Heart left ventricle (tissue), 16 donors: ENCODE measurements around the gene F7. TPM values are rescaled to one million over a fixed set of nuclear protein-coding genes. Genes with fewer than 3 reads are reported as not detected.

Source experiments
- ATAC-seq, 4 donors: fragments of 200-7000 bp; cut with Tn5 transposase; one replicate each; pipeline ENCODE4 v1.9.1; 2020 to 2022; ENCODE audit warnings: moderate library complexity in 4 of 4, mild to moderate bottlenecking in 3 of 4, moderate number of reproducible peaks in 1 of 4
- DNase-seq, 5 donors: peaks; one replicate each; pipeline ENCODE4 v3.0.0-alpha.2; 2020
- H3K27ac ChIP-seq, 12 donors: fragments of 200-600 bp; sonication (generic) in 4 of 12; one replicate each; pipeline versions ENCODE4 v1.5.0 to v1.8.0; 2016 to 2022; ENCODE audit warnings: mild to moderate bottlenecking in 2 of 12
- H3K27me3 ChIP-seq, 9 donors: fragments of 200-600 bp; sonication (generic) in 2 of 9; one replicate each; pipeline versions ENCODE4 v1.5.1 to v1.8.0; 2016 to 2022; ENCODE audit warnings: mild to moderate bottlenecking in 3 of 9
- H3K36me3 ChIP-seq, 9 donors: fragments of 200-600 bp; sonication (generic) in 2 of 9; one replicate each; pipeline versions ENCODE4 v1.5.0 to v1.8.0; 2018 to 2022; ENCODE audit warnings: mild to moderate bottlenecking in 2 of 9
- H3K4me1 ChIP-seq, 12 donors: fragments of 200-600 bp; sonication (generic) in 4 of 12; one replicate each; pipeline versions ENCODE4 v1.5.0 to v1.8.0; 2016 to 2022; ENCODE audit warnings: mild to moderate bottlenecking in 3 of 12
- H3K4me3 ChIP-seq, 12 donors: fragments of 200-600 bp; sonication (generic) in 4 of 12; one replicate each; pipeline versions ENCODE4 v1.5.0 to v1.8.0; 2017 to 2022; ENCODE audit warnings: mild to moderate bottlenecking in 9 of 12, moderate library complexity in 4 of 12
- H3K9me3 ChIP-seq, 12 donors: fragments of 200-600 bp; sonication (generic) in 4 of 12; one replicate each; pipeline versions ENCODE4 v1.5.0 to v1.8.0; 2016 to 2022; ENCODE audit warnings: mild to moderate bottlenecking in 1 of 12
- POLR2A ChIP-seq, 2 donors: fragments of 450-650 bp; IDR thresholded peaks; one replicate each; pipeline ENCODE4 v1.6.1; 2017; ENCODE audit warnings: antibody characterized with exemption in 2 of 2, mild to moderate bottlenecking in 2 of 2, moderate library complexity in 2 of 2
- WGBS, 4 donors: extraction: QIAGEN DNeasy Blood & Tissue Kit in 2 of 4; methylation state at CpG; one replicate each; pipeline versions ENCODE4 v1.1.5 to v1.1.7; 2013 to 2018; 5-methylcytosine and 5-hydroxymethylcytosine counted together
- intact Hi-C, 10 donors: fragments of 100-400 bp; cut with DNase I; formaldehyde crosslinking; loops; one replicate each; pipeline versions ENCODE4 v1.11.1 to v1.14.2; 2022
- polyA plus RNA-seq, 2 donors: library from polyadenylated mRNA; stranded (reverse); fragments of 200-250 nt; gene quantifications; one replicate each; pipeline ENCODE4 v1.2.3, GENCODE V29; 2013
- total RNA-seq, 9 donors: library from RNA; depleted of rRNA in 2 of 9; stranded (reverse); fragments of >200 nt in 2 of 9; fragmentation: NEBNext Ultra II Directional in 3 of 9; extraction: Animal tissue kit (Norgen Biotek cat#: 25700) in 3 of 9; gene quantifications; one replicate each; pipeline versions ENCODE4 v1.1.0 to v1.2.4, GENCODE V29; 2016 to 2023
- TF ChIP-seq, protein P1 (sequence below), 12 donors: fragments of 200-600 bp; sonication (generic) in 4 of 12; IDR thresholded peaks; one replicate each; pipeline versions ENCODE4 v1.5.0 to v1.8.0; 2018 to 2022; ENCODE audit warnings: antibody characterized with exemption in 12 of 12, mild to moderate bottlenecking in 5 of 12
- donor health status: ischemic (EF 13 %, LVEDD 7.1; RV severe dilation, severe dysfunction).
- donor health status: healthy with polysubstance abuse.
- donor health status: DM: no; HTN: yes; CAD: no.
- donor health status: DM: no; HTN: no; CAD: no.
- donor health status: ischemic (EF 25% LVEDD 6.9; RV normal size, moderate dysfunction).
- donor health status: ischemic (EF 25% LVEDD 5.7; RV mildly dilated, moderate dysfunction).
- donor health status: healthy.
- donor health status: DM: yes; HTN: yes; CAD: no.
- donor health status: ischemic (EF 35%, LVEDD 5.7; RV mildly dilated, moderate dysfunction).
- donor health status: nonischemic (EF 11% LVEDD 7.7; RV severe dilation, severe dysfunction).
- donor health status: DM: yes; HTN: yes; CAD: no.
- donor health status: PGD.
- donor health status: ischemic (EF 29% LVEDD 5.4; RV normal size, mild dysfunction).
- donor health status: nonischemic (EF 23%, LVEDD 6.1; RV moderate dilation, normal function).

Gene F7
- total and polyA plus RNA-seq, 11 donors, result 0.01 to 0.41 (median 0.13) TPM; not detected in 7

DNA sequence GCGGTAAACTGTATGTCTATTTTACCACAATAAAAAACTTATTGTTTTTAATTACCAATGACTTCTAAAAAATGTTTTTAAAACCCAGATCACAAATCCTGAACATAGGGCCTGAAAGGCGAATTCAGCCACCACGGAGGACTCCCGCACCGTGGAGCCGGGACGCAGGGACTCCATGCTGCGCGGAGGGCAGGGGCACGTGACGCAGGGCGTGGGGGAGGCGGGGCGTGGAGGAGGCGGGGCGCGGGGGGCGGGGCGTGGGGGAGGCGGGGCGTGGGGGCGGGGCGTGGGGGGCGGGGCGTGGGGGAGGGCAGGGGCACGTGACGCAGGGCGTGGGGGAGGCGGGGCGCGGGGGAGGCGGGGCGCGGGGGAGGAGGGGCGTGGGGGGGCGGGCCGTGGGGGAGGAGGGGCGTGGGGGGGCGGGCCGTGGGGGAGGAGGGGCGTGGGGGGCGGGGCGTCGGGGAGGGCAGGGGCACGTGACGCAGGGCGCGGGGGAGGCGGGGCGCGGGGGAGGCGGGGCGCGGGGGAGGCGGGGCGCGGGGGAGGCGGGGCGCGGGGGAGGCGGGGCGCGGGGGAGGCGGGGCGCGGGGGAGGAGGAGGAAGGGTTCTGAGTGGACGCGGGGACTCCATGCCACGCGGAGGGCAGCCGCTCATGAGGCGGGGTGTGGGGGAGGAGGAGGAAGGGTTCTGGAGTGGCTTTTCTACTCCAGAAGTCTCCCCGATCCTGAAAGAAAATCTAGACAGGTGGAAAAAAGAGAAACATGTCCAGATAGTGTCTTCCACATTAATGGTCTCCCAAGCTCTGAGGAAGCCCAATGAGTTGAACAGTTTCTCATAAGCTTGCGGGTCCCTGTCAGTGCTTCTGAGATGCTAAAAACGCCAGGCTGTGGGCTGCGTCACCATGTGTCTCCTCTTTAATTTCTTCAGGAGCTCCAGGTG is 48.5 kb downstream of the F7 start:
- Histone ChIP-seq H3K4me3 (peak overlapping the region; percentile 31 to 68 (median 53)), H3K4me1 (peaks cover 3 to 24% (median 14%) of the 10 kb centered on the region in 12 donors), H3K27me3 (peaks cover 0 to 7% (median 0%) of the 10 kb centered on the region in 9 donors), H3K36me3 (no peaks in the 10 kb centered on the region), H3K27ac (peak overlapping the region; percentile 58 to 95 (median 88)), H3K9me3 (no peaks in the 10 kb centered on the region)
- peak; percentile 71 to 89 (median 80) for ATAC-seq
- intact Hi-C loops, result loop anchor here in 3 of 10 donors (2.0 to 10.0 kb wide), 3 partner anchors 51 to 53 kb away; partner anchors contain the start of genes CUL4A (in 2 of the 3) and PCID2 (in 2 of the 3)
- peak; percentile 83 to 91 (median 85) for DNase-seq
- TF ChIP-seq, protein P1, sequence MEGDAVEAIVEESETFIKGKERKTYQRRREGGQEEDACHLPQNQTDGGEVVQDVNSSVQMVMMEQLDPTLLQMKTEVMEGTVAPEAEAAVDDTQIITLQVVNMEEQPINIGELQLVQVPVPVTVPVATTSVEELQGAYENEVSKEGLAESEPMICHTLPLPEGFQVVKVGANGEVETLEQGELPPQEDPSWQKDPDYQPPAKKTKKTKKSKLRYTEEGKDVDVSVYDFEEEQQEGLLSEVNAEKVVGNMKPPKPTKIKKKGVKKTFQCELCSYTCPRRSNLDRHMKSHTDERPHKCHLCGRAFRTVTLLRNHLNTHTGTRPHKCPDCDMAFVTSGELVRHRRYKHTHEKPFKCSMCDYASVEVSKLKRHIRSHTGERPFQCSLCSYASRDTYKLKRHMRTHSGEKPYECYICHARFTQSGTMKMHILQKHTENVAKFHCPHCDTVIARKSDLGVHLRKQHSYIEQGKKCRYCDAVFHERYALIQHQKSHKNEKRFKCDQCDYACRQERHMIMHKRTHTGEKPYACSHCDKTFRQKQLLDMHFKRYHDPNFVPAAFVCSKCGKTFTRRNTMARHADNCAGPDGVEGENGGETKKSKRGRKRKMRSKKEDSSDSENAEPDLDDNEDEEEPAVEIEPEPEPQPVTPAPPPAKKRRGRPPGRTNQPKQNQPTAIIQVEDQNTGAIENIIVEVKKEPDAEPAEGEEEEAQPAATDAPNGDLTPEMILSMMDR (IDR thresholded peaks at IDR 0.05), result peak in 1 of 12 donors; percentile 14
- peak in 1 of 2 donors; percentile 40 for TF ChIP-seq POLR2A (IDR thresholded peaks at IDR 0.05)
- WGBS, 4 donors, result 7 to 10% (median 8%) methylated on average over 18 to 41 of the region's 76 CpGs

GRCh38 chr13:113155201-113155600 is 49.6 kb downstream of the F7 start:
- no peak for ATAC-seq
- Histone ChIP-seq H3K4me3 (no peak overlapping the region), H3K4me1 (peaks cover 3 to 24% (median 14%) of the 10 kb centered on the region in 12 donors), H3K27ac (no peak overlapping the region), H3K36me3 (no peaks in the 10 kb centered on the region), H3K9me3 (no peaks in the 10 kb centered on the region), H3K27me3 (peaks cover 0 to 12% (median 0%) of the 10 kb centered on the region in 9 donors)
- TF ChIP-seq, protein P1 (IDR thresholded peaks at IDR 0.05), result no peak
- no peak for TF ChIP-seq POLR2A (IDR thresholded peaks at IDR 0.05)
- 85 to 92% (median 87%) methylated on average over 3 of the region's 3 CpGs for WGBS, 4 donors
- DNase-seq, result no peak
- intact Hi-C loops, result loop anchor here in 4 of 10 donors (2.0 to 10.0 kb wide), 4 partner anchors 47 to 52 kb away; partner anchors contain the start of genes CUL4A (in 2 of the 4) and PCID2 (in 2 of the 4)

DNA sequence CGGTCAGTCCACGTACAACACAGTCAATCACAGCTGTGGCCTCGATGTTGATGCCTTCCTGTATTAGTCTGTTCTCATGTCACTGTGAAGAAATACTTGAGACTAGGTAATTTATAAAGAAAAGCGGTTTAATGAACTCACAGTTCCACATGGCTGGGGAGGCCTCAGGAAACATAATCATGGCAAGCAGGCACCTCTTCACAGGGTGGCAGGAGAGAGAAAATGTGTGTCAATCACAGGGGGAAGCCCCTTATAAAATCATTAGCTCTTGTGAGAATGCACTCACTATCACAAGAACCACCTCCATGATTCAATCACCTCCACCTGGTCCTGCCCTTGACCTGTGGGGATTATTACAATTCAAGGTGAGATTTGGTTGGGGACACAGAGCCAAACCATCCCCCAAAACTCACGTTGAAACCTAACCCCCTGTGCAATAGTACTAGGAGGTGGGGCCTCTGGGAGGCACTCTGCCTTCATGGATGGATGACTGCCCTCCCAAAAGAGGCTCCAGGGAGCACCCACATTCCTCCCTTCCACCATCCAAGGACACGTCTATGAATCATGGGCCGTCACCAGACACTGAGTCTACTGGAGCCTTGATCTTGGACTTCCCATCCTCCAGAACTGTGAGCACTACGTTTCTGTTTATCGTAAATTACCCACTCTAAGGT is 50.5 kb downstream of the F7 start:
- Histone ChIP-seq H3K9me3 (no peaks in the 10 kb centered on the region), H3K4me3 (no peak overlapping the region), H3K36me3 (no peaks in the 10 kb centered on the region), H3K27ac (no peak overlapping the region), H3K4me1 (peaks cover 3 to 24% (median 14%) of the 10 kb centered on the region in 12 donors), H3K27me3 (peaks cover 0 to 17% (median 7%) of the 10 kb centered on the region in 9 donors)
- intact Hi-C loops, result loop anchor here in 4 of 10 donors (2.0 to 10.0 kb wide), 4 partner anchors 46 to 51 kb away; partner anchors contain the start of genes CUL4A (in 2 of the 4) and PCID2 (in 2 of the 4)
- TF ChIP-seq, protein P1 (IDR thresholded peaks at IDR 0.05), result no peak
- no peak for TF ChIP-seq POLR2A (IDR thresholded peaks at IDR 0.05)
- no peak for DNase-seq
- WGBS, 4 donors, result 83 to 92% (median 90%) methylated on average over 9 of the region's 9 CpGs
- ATAC-seq, result no peak
